ENCODE data around the gene PRELID1.
"Not testable (repeated sequence)": the region's sequence is repeated elsewhere in the genome, so short reads cannot be mapped to it uniquely, and the experiment has no call there.

PRELID1 gene

DNA sequence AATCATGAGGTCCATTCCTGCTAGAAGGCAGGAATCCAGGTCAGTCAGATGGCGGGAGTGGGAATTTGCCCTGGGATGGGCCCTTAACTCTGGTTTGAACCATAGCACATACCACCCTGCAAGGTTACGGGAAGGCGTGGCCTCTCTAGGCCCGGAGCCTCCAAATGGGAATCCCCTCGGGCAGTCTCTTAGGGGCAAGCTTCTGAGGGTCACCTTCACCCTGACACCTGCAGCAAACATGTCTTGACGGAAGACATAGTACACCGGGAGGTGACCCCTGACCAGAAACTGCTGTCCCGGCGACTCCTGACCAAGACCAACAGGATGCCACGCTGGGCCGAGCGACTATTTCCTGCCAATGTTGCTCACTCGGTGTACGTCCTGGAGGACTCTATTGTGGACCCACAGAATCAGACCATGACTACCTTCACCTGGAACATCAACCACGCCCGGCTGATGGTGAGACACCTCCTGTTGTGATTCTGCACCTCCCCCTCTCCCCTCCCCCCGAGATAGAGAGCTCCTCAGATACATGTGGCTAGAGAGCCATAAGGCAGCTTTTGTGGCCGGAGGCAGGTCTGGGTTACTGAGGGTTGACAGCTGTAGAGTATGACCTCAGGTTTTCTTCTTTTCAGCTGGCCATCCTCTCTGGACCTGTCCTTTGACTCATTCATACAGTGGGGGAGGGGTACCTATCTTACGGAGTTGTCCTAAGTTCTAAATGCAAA, 957 bp downstream of the PRELID1 start:
- no peak for TF ChIP-seq CTCF (IDR thresholded peaks at IDR 0.05; ENCODE audit: borderline replicate concordance, insufficient read depth, low read depth, low read length)
- peak overlapping the region; percentile 78 for H3K4me3 ChIP-seq (ENCODE audit: low read depth, low read length)

GRCh38 chr5:177306103-177306640, 2.6 kb downstream of the PRELID1 start:
- not testable (repeated sequence) for H3K4me3 ChIP-seq (ENCODE audit: low read depth, low read length)

DNA sequence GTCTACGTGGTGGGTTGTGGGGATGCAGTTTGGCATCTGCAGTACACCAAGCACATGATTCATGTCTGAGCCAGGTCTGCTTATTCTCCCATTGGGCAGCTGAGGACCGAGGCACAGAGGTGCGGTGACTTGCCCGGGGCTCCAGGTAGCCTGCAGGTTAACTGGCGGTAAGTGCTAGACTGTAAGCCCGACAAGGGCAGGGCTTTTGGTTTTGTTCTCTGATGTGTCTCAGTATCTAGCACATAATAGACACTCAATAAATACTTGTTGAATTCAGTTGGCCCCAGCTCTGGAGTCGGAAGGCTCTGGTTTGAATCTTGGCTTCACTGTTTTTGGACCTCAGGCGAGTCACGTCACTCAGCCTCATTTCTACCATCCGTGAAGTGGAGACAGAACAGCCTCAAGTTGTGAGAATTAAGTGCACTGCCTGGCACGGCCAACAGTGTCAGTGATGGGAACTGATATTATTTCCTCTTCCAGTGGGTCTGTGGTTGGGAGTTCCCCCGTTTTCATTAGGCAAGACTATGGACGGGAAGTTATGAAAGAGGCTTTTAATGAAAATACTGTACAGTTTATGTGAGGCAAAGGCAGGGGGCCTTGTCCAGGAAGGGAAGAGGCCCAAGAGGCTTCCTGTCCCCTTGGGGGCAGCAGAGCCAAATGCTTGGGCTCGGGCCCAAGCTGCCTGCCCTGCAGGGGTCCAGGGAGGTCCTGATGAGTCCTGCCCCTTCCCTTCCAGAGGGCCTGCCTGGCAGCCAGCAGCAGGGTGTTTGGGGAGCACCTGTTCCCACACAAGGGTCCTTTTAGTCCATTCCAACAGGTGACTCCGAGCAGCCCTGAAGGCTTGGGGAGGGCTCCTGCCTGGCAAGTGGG, 3.3 kb downstream of the PRELID1 start:
- TF ChIP-seq CTCF (IDR thresholded peaks at IDR 0.05; ENCODE audit: borderline replicate concordance, insufficient read depth, low read depth, low read length) = no peak
- H3K4me3 ChIP-seq (ENCODE audit: low read depth, low read length) = peak overlapping the region; percentile 22

GRCh38 chr5:177307544-177308363, 4.2 kb downstream of the PRELID1 start:
- TF ChIP-seq CTCF (IDR thresholded peaks at IDR 0.05; ENCODE audit: borderline replicate concordance, insufficient read depth, low read depth, low read length) = no peak
- H3K4me3 ChIP-seq (ENCODE audit: low read depth, low read length) = peak overlapping the region; percentile 22

DNA sequence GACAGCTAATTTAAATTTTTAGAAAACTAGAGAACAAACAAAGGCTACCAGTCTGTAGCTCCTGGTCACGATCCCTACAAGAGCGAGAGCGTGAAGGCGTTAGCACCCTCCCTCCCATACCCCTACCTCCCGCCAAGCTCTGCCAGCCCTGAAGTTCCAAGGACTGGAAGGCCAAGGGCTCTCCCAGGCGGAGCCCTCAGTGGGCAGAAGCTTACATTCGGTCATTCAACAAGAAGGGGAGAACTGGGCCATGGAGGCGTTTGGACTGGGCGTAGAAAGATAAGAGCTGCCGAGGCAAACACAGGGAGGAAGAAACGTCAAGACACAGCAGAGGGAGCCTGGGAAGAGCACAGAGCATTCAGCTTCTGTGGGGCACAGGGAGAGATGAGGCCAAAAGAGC, 5.1 kb downstream of the PRELID1 start:
- TF ChIP-seq CTCF (IDR thresholded peaks at IDR 0.05; ENCODE audit: borderline replicate concordance, insufficient read depth, low read depth, low read length) = no peak
- H3K4me3 ChIP-seq (ENCODE audit: low read depth, low read length) = no peak overlapping the region

- no peak overlapping the region for H3K4me3 ChIP-seq (ENCODE audit: low read depth, low read length)
- peak; percentile 94 for TF ChIP-seq CTCF (IDR thresholded peaks at IDR 0.05; ENCODE audit: borderline replicate concordance, insufficient read depth, low read depth, low read length)
These were observed 6.0 kb downstream of the PRELID1 start for GRCh38 chr5:177309351-177310191.
